ENCODE measurements around the gene TET3. TPM values are rescaled to one million over a fixed set of nuclear protein-coding genes. Genes with fewer than 3 reads are reported as not detected.

The TET3 gene
- total RNA-seq, 1 donor from 2014 or later: 3.7 TPM

GRCh38 chr2:73963385-73964120 is 21.2 kb upstream of the TET3 start:
- DNase-seq (ENCODE audit: low spot score): no peak
- intact Hi-C loops (cut with DNase I): no loop called here

- intact Hi-C loops (cut with DNase I): no loop called here
- DNase-seq (ENCODE audit: low spot score): no peak
Measured at GRCh38 chr2:73964223-73964622, 20.5 kb upstream of the TET3 start.

- DNase-seq (ENCODE audit: low spot score): no peak
- intact Hi-C loops (cut with DNase I): no loop called here
Measured at GRCh38 chr2:73965053-73965452, 19.7 kb upstream of the TET3 start.

GRCh38 chr2:73968357-73968937 is 16.3 kb upstream of the TET3 start:
- DNase-seq (ENCODE audit: low spot score): no peak
- intact Hi-C loops (cut with DNase I): no loop called here

GRCh38 chr2:73969356-73969755 is 15.4 kb upstream of the TET3 start:
- DNase-seq (ENCODE audit: low spot score): no peak
- intact Hi-C loops (cut with DNase I): no loop called here

GRCh38 chr2:73970141-73970803 is 14.4 kb upstream of the TET3 start:
- DNase-seq (ENCODE audit: low spot score): no peak
- intact Hi-C loops (cut with DNase I): no loop called here

GRCh38 chr2:73970850-73971471 is 13.7 kb upstream of the TET3 start:
- intact Hi-C loops (cut with DNase I): no loop called here
- peak; percentile 91 for DNase-seq (ENCODE audit: low spot score)

- no peak for DNase-seq (ENCODE audit: low spot score)
- intact Hi-C loops (cut with DNase I): no loop called here
Measured at GRCh38 chr2:73971722-73972121, 13.0 kb upstream of the TET3 start.

- DNase-seq (ENCODE audit: low spot score): no peak
- intact Hi-C loops (cut with DNase I): no loop called here
Measured at GRCh38 chr2:73972846-73973245, 11.9 kb upstream of the TET3 start.

GRCh38 chr2:73975731-73976130 is 9.0 kb upstream of the TET3 start:
- DNase-seq (ENCODE audit: low spot score): no peak
- intact Hi-C loops (cut with DNase I): no loop called here

- intact Hi-C loops (cut with DNase I): no loop called here
- DNase-seq (ENCODE audit: low spot score): no peak
Measured at GRCh38 chr2:73976803-73977202, 7.9 kb upstream of the TET3 start.

GRCh38 chr2:73977466-73977865 is 7.2 kb upstream of the TET3 start:
- no peak for DNase-seq (ENCODE audit: low spot score)
- intact Hi-C loops (cut with DNase I): no loop called here

GRCh38 chr2:73979021-73979420 is 5.7 kb upstream of the TET3 start:
- DNase-seq (ENCODE audit: low spot score): no peak
- intact Hi-C loops (cut with DNase I): no loop called here

- intact Hi-C loops (cut with DNase I): no loop called here
- no peak for DNase-seq (ENCODE audit: low spot score)
Measured at GRCh38 chr2:73979686-73980085, 5.0 kb upstream of the TET3 start.

- no peak for DNase-seq (ENCODE audit: low spot score)
- intact Hi-C loops (cut with DNase I): no loop called here
Measured at GRCh38 chr2:73980566-73980965, 4.1 kb upstream of the TET3 start.

GRCh38 chr2:73981081-73982001 is 3.4 kb upstream of the TET3 start:
- intact Hi-C loops (cut with DNase I): no loop called here
- no peak for DNase-seq (ENCODE audit: low spot score)

GRCh38 chr2:73982140-73982617 is 2.5 kb upstream of the TET3 start:
- DNase-seq (ENCODE audit: low spot score): no peak
- intact Hi-C loops (cut with DNase I): no loop called here

GRCh38 chr2:73983322-73984202 is 1.1 kb upstream of the TET3 start:
- DNase-seq (ENCODE audit: low spot score): no peak
- intact Hi-C loops (cut with DNase I): no loop called here

- intact Hi-C loops (cut with DNase I): no loop called here
- no peak for DNase-seq (ENCODE audit: low spot score)
Measured at GRCh38 chr2:73984922-73985307, 205 bp downstream of the TET3 start.

All from cardiac septum (tissue), 1 donor.